GM12891 (cell line): Measurements from ENCODE around the gene ZNF160.

ENCODE experiments used
- DNase-seq: peaks from one replicate; pipeline ENCODE4 v3.0.0; 2011; ENCODE audit warnings: low spot score; ENCODE audit not compliant: insufficient read length
- FAIRE-seq: peaks from 2 replicates; lab custom pipeline; 2011; peaks lifted over from hg19 to GRCh38; lab: Jason Lieb, UNC
- PAX5 ChIP-seq: IDR thresholded peaks from 2 replicates; pipeline ENCODE4 v1.6.1; 2011; ENCODE audit warnings: low read length, moderate library complexity, mild to moderate bottlenecking; ENCODE audit not compliant: insufficient read depth, severe bottlenecking
- POLR2A ChIP-seq: IDR thresholded peaks from 2 replicates; pipeline ENCODE4 v1.6.1; 2011; ENCODE audit warnings: low read depth, low read length, control low read depth
- POLR2AphosphoS5 ChIP-seq: IDR thresholded peaks from 2 replicates; pipeline ENCODE4 v1.6.1; 2011; ENCODE audit warnings: low read depth, low read length, control low read depth
- POU2F2 ChIP-seq: IDR thresholded peaks from 2 replicates; pipeline ENCODE4 v1.6.1; 2011; ENCODE audit warnings: low read depth, mild to moderate bottlenecking, control low read depth, low read length, moderate library complexity
- SPI1 ChIP-seq: IDR thresholded peaks from 2 replicates; pipeline ENCODE4 v1.6.1; 2011; ENCODE audit warnings: low read depth, low read length, control low read depth
- TAF1 ChIP-seq: IDR thresholded peaks from 2 replicates; pipeline ENCODE4 v1.6.1; 2011; ENCODE audit warnings: low read depth, low read length, control low read depth

Gene ZNF160

GRCh38 chr19:53068199-53068598, 35.0 kb downstream of the ZNF160 start:
- FAIRE-seq (no peak), DNase-seq (no peak)
- TF ChIP-seq SPI1 (no peak), POLR2A (no peak), PAX5 (no peak), POU2F2 (no peak), TAF1 (no peak), POLR2AphosphoS5 (no peak)

GRCh38 chr19:53057904-53058580, 45.2 kb downstream of the ZNF160 start:
- DNase-seq (no peak), FAIRE-seq (no peak)
- TF ChIP-seq SPI1: no peak
- no peak for TF ChIP-seq POLR2AphosphoS5
- no peak for TF ChIP-seq POLR2A
- TF ChIP-seq POU2F2: no peak
- no peak for TF ChIP-seq PAX5

- no peak for DNase-seq
- TF ChIP-seq SPI1 (no peak), TAF1 (no peak), POLR2A (no peak), POU2F2 (no peak), PAX5 (no peak), POLR2AphosphoS5 (no peak)
- FAIRE-seq: no peak
These were observed 48.1 kb downstream of the ZNF160 start for GRCh38 chr19:53055117-53055516.

- TF ChIP-seq TAF1 (no peak), PAX5 (no peak)
- DNase-seq (no peak), FAIRE-seq (no peak)
These were observed 55.8 kb downstream of the ZNF160 start for GRCh38 chr19:53047379-53047778.

GRCh38 chr19:53045536-53045935, 57.7 kb downstream of the ZNF160 start:
- no peak for FAIRE-seq
- no peak for TF ChIP-seq POLR2A
- TF ChIP-seq PAX5: no peak
- TF ChIP-seq TAF1: no peak
- TF ChIP-seq POU2F2: no peak
- no peak for TF ChIP-seq SPI1
- no peak for TF ChIP-seq POLR2AphosphoS5

GRCh38 chr19:53041366-53041765, 61.9 kb downstream of the ZNF160 start:
- DNase-seq: no peak
- no peak for FAIRE-seq
- no peak for TF ChIP-seq POLR2AphosphoS5
- TF ChIP-seq POLR2A: no peak
- TF ChIP-seq POU2F2: no peak
- TF ChIP-seq TAF1: no peak
- no peak for TF ChIP-seq SPI1
- no peak for TF ChIP-seq PAX5

More at GRCh38 chr19:53045536-53045935, 57.7 kb downstream of the ZNF160 start:
- DNase-seq: no peak

GRCh38 chr19:53037101-53038097, 65.8 kb downstream of the ZNF160 start:
- no peak for FAIRE-seq
- DNase-seq: no peak
- TF ChIP-seq SPI1 (no peak), POLR2AphosphoS5 (no peak), PAX5 (no peak), TAF1 (no peak), POLR2A (no peak), POU2F2 (no peak)

- DNase-seq: no peak
- no peak for TF ChIP-seq TAF1
- no peak for TF ChIP-seq POU2F2
- TF ChIP-seq POLR2A: no peak
- TF ChIP-seq POLR2AphosphoS5: no peak
- TF ChIP-seq SPI1: no peak
- TF ChIP-seq PAX5: no peak
- no peak for FAIRE-seq
These were observed 68.1 kb downstream of the ZNF160 start for GRCh38 chr19:53034948-53035675.
